Mesodermal cell (in vitro differentiated cells): Measurements from ENCODE around the gene BDNF.

Experiments
- H3K27ac ChIP-seq: 2 replicates; pipeline ENCODE4 v1.7.0; 2013; ENCODE audit warnings: mild to moderate bottlenecking, low read depth, low read length, moderate library complexity; ENCODE audit not compliant: severe bottlenecking
- H3K36me3 ChIP-seq: 2 replicates; pipeline ENCODE4 v1.7.1; 2013; ENCODE audit warnings: mild to moderate bottlenecking, low read length, moderate library complexity; ENCODE audit not compliant: control insufficient read depth, insufficient read depth
- H3K4me1 ChIP-seq: one replicate; pipeline ENCODE4 v1.7.1; 2013; ENCODE audit warnings: mild to moderate bottlenecking, low read length; ENCODE audit not compliant: insufficient read depth, control insufficient read depth, poor library complexity, severe bottlenecking
- H3K4me3 ChIP-seq: 2 replicates; pipeline ENCODE4 v1.7.0; 2013; ENCODE audit warnings: low read length, control low read depth, mild to moderate bottlenecking; ENCODE audit not compliant: insufficient read depth, poor library complexity, severe bottlenecking; ENCODE audit errors: extremely low read depth
- H3K9me3 ChIP-seq: 2 replicates; pipeline ENCODE4 v1.7.1; 2013; ENCODE audit warnings: mild to moderate bottlenecking, low read length, moderate library complexity; ENCODE audit not compliant: control insufficient read depth
- WGBS, 2 experiments: methylation state at CpG; one replicate each; pipeline ENCODE4 v1.1.5; 2013; ENCODE audit warnings: missing lambda C conversion rate in 2 of 2; ENCODE audit not compliant: insufficient coverage in 2 of 2; 5-methylcytosine and 5-hydroxymethylcytosine counted together

The BDNF gene

GRCh38 chr11:27694992-27695391 is 5.3 kb downstream of the BDNF start:
- Histone ChIP-seq H3K36me3 (no peaks in the 10 kb centered on the region), H3K9me3 (no peaks in the 10 kb centered on the region), H3K4me3 (no peak overlapping the region), H3K27ac (no peak overlapping the region), H3K4me1 (peaks cover 25% of the 10 kb centered on the region)
- WGBS, 2 experiments = 13% methylated on average over 1 of the region's 3 CpGs; no CpG with 5 or more reads in 1 of the 2 experiments

- Histone ChIP-seq H3K36me3 (no peaks in the 10 kb centered on the region), H3K4me3 (no peak overlapping the region), H3K27ac (no peak overlapping the region), H3K9me3 (no peaks in the 10 kb centered on the region), H3K4me1 (peaks cover 21% of the 10 kb centered on the region)
- 76 to 95% methylated on average over 2 to 4 of the region's 5 CpGs for WGBS, 2 experiments
Observed at GRCh38 chr11:27693398-27693797, 6.9 kb downstream of the BDNF start.

GRCh38 chr11:27692781-27693180 is 7.5 kb downstream of the BDNF start:
- H3K9me3 ChIP-seq = no peaks in the 10 kb centered on the region
- 93 to 100% methylated on average over 1 of the region's 2 CpGs for WGBS, 2 experiments
- peaks cover 18% of the 10 kb centered on the region for H3K4me1 ChIP-seq
- H3K4me3 ChIP-seq = no peak overlapping the region
- no peaks in the 10 kb centered on the region for H3K36me3 ChIP-seq
- H3K27ac ChIP-seq = no peak overlapping the region

- H3K4me3 ChIP-seq = no peak overlapping the region
- H3K36me3 ChIP-seq = no peaks in the 10 kb centered on the region
- H3K9me3 ChIP-seq = no peaks in the 10 kb centered on the region
- no peak overlapping the region for H3K27ac ChIP-seq
- H3K4me1 ChIP-seq = no peaks in the 10 kb centered on the region
- 63 to 82% methylated on average over 2 to 3 of the region's 4 CpGs for WGBS, 2 experiments
Observed at GRCh38 chr11:27688076-27688475, 12.2 kb downstream of the BDNF start.

GRCh38 chr11:27681664-27682063 is 18.6 kb downstream of the BDNF start:
- no peak overlapping the region for H3K27ac ChIP-seq
- no peaks in the 10 kb centered on the region for H3K36me3 ChIP-seq
- H3K4me3 ChIP-seq = no peak overlapping the region
- no peaks in the 10 kb centered on the region for H3K4me1 ChIP-seq
- WGBS, 2 experiments = 71% methylated on average over 1 of the region's 1 CpG; no CpG with 5 or more reads in 1 of the 2 experiments
- no peaks in the 10 kb centered on the region for H3K9me3 ChIP-seq

GRCh38 chr11:27679136-27680015 is 20.9 kb downstream of the BDNF start:
- H3K36me3 ChIP-seq = no peaks in the 10 kb centered on the region
- WGBS, 2 experiments = 84 to 85% methylated on average over 2 of the region's 5 CpGs
- no peak overlapping the region for H3K27ac ChIP-seq
- no peaks in the 10 kb centered on the region for H3K4me1 ChIP-seq
- no peaks in the 10 kb centered on the region for H3K9me3 ChIP-seq
- H3K4me3 ChIP-seq = no peak overlapping the region

- H3K4me3 ChIP-seq = no peak overlapping the region
Observed at GRCh38 chr11:27678242-27678641, 22.0 kb downstream of the BDNF start.

GRCh38 chr11:27677108-27677507 is 23.1 kb downstream of the BDNF start:
- no peak overlapping the region for H3K4me3 ChIP-seq
- no peak overlapping the region for H3K27ac ChIP-seq
- no peaks in the 10 kb centered on the region for H3K9me3 ChIP-seq
- H3K4me1 ChIP-seq = no peaks in the 10 kb centered on the region
- WGBS, 2 experiments = 100% methylated on average over 1 to 3 of the region's 4 CpGs
- H3K36me3 ChIP-seq = no peaks in the 10 kb centered on the region

More at GRCh38 chr11:27678242-27678641, 22.0 kb downstream of the BDNF start:
- H3K9me3 ChIP-seq = no peaks in the 10 kb centered on the region
- H3K4me1 ChIP-seq = no peaks in the 10 kb centered on the region
- WGBS, 2 experiments = 53 to 71% methylated on average over 3 to 4 of the region's 4 CpGs
- no peaks in the 10 kb centered on the region for H3K36me3 ChIP-seq
- H3K27ac ChIP-seq = no peak overlapping the region

GRCh38 chr11:27673979-27674663 is 26.1 kb downstream of the BDNF start:
- 94 to 95% methylated on average over 3 to 4 of the region's 6 CpGs for WGBS, 2 experiments
- H3K4me1 ChIP-seq = no peaks in the 10 kb centered on the region
- no peak overlapping the region for H3K27ac ChIP-seq
- H3K4me3 ChIP-seq = no peak overlapping the region
- no peaks in the 10 kb centered on the region for H3K9me3 ChIP-seq
- no peaks in the 10 kb centered on the region for H3K36me3 ChIP-seq

GRCh38 chr11:27672836-27673464 is 27.3 kb downstream of the BDNF start:
- no peak overlapping the region for H3K4me3 ChIP-seq
- H3K36me3 ChIP-seq = no peaks in the 10 kb centered on the region
- no peak overlapping the region for H3K27ac ChIP-seq
- no CpG with 5 or more reads among the region's 2 CpGs for WGBS, 2 experiments
- H3K9me3 ChIP-seq = no peaks in the 10 kb centered on the region
- H3K4me1 ChIP-seq = no peaks in the 10 kb centered on the region
